Smooth muscle cell (in vitro differentiated cells): ENCODE measurements around the gene ADAM8. TPM values are rescaled to one million over a fixed set of nuclear protein-coding genes. Genes with fewer than 3 reads are reported as not detected.

Experiments
- DNase-seq: peaks from one replicate; lab custom pipeline; 2025; ENCODE audit not compliant: unreplicated experiment; lab: John Stamatoyannopoulos, UW
- H2AFZ ChIP-seq: fragments of 200-600 bp; sonication (generic); 2 replicates; pipeline ENCODE4 v1.6.0; 2016; ENCODE audit warnings: antibody characterized with exemption, low read depth, mild to moderate bottlenecking
- H3F3A ChIP-seq: fragments of 200-600 bp; sonication (generic); 2 replicates; pipeline ENCODE4 v1.6.0; 2017; ENCODE audit warnings: antibody characterized with exemption, low read depth
- H3K27ac ChIP-seq: fragments of 200-600 bp; sonication (generic); 2 replicates; pipeline ENCODE4 v1.5.1; 2016; ENCODE audit warnings: low read depth, mild to moderate bottlenecking
- H3K27me3 ChIP-seq: fragments of 200-600 bp; sonication (generic); 2 replicates; pipeline ENCODE4 v1.6.1; 2016; ENCODE audit warnings: low read depth, mild to moderate bottlenecking
- H3K36me3 ChIP-seq: fragments of 200-600 bp; sonication (generic); 2 replicates; pipeline ENCODE4 v1.5.1; 2016; ENCODE audit warnings: low read depth
- H3K4me1 ChIP-seq: fragments of 200-600 bp; sonication (generic); 2 replicates; pipeline ENCODE4 v1.5.1; 2016; ENCODE audit warnings: low read depth
- H3K4me2 ChIP-seq: fragments of 200-600 bp; sonication (generic); 2 replicates; pipeline ENCODE4 v1.6.0; 2016; ENCODE audit warnings: mild to moderate bottlenecking
- H3K4me3 ChIP-seq: fragments of 200-600 bp; sonication (generic); 2 replicates; pipeline ENCODE4 v1.5.1; 2016; ENCODE audit warnings: mild to moderate bottlenecking
- H3K79me2 ChIP-seq: fragments of 200-600 bp; sonication (generic); 2 replicates; pipeline ENCODE4 v1.6.0; 2016; ENCODE audit warnings: low read depth, mild to moderate bottlenecking
- H3K9ac ChIP-seq: fragments of 200-600 bp; sonication (generic); 2 replicates; pipeline ENCODE4 v1.6.0; 2016; ENCODE audit warnings: low read depth
- H3K9me3 ChIP-seq: fragments of 200-600 bp; sonication (generic); replicated peaks from 2 replicates; pipeline ENCODE4 v1.5.1; 2016; ENCODE audit warnings: low read depth
- H4K20me1 ChIP-seq: fragments of 200-600 bp; sonication (generic); 2 replicates; pipeline ENCODE4 v1.6.0; 2016; ENCODE audit warnings: low read depth
- WGBS: methylation state at CpG from one replicate; pipeline ENCODE4 v1.1.7; 2016; ENCODE audit warnings: low lambda C conversion rate; 5-methylcytosine and 5-hydroxymethylcytosine counted together
- polyA plus RNA-seq: library from polyadenylated mRNA; unstranded; fragments of >200 nt; fragmentation: Nextera tagmentation; extraction: Ambion mirVana; gene quantifications from 2 replicates; pipeline ENCODE4 v1.2.1, GENCODE V29; 2016
- total RNA-seq: library from RNA; depleted of rRNA; stranded (reverse); fragments of >200 nt; gene quantifications from 2 replicates; pipeline ENCODE4 v1.2.3, GENCODE V29; 2014
- TF ChIP-seq, protein P1 (sequence below): fragments of 200-600 bp; sonication (generic); IDR thresholded peaks from 2 replicates; pipeline ENCODE4 v1.5.1; 2017; ENCODE audit warnings: borderline replicate concordance, mild to moderate bottlenecking, antibody characterized with exemption; ENCODE audit not compliant: insufficient read depth, poor library complexity, severe bottlenecking

The ADAM8 gene
- total and polyA plus RNA-seq, 2 experiments from 2014 or later = 0.36 to 0.70 TPM

DNA sequence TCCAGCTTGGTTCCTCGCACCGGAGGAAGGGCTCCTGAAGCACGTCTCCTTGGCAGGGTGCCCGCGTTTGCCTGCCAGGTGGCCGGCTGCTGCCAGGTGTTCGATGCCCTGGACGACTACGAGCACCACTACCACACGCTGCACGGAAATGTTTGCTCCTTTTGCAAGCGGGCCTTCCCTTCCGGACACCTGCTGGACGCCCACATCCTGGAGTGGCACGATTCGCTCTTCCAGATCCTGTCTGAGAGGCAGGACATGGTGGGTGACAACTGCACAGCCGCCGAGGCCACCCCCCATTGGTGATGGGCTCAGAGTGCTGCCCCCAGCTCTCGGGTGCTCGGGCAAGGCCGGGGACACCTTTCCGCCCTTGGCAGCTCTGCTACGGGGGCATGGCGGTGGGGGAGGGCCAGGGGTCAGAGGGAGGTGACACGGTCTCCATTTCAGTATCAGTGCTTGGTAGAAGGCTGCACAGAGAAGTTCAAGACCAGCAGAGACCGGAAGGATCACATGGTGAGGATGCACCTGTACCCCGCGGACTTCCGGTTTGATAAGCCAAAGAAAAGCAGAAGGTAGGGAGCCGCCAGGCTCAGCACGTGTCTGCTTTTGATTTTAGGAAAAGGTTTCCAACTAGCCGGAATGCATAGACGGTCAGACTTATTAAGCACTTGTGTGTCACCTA lies 33.2 kb upstream of the ADAM8 start:
- no peak overlapping the region for H3K4me2 ChIP-seq

DNA sequence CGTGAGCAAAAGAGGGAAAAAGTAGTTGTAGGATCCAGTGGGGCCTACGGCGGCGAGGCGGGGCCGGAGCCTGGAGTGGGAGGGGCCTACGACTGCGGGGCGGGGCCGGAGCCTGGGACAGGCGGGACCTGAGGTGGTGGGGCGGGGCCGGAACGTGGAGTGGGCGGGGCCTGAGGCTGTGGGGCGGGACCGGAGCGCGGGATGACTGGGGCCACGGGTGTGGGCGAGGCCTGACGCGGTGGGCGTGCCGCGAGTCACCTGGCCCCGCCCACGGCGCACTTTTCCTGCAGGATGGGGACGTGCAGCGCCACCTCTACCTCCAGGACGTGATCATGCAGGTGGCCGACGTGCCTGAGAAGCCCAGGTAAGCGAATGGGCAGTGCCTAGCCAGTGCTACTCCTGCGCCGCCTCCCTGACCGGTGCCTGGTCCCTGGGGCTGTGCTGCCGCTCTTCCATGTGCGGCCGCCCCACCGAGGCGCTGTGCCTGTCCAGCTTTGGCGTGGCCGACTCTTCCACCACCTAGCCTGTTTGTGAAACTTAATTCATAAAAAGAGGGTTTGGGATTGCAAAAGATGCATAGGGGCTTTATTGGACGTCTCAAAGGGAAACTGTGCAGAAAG lies 32.5 kb upstream of the ADAM8 start:
- Histone ChIP-seq H3K9me3 (no peaks in the 10 kb centered on the region), H3K4me3 (peak overlapping the region; percentile 94), H3K4me2 (peak overlapping the region; percentile 92), H3K27ac (peak overlapping the region; percentile 97), H3K9ac (peak overlapping the region; percentile 99), H2AFZ (peak overlapping the region; percentile 89), H3K79me2 (peaks cover 42% of the 10 kb centered on the region), H3K36me3 (no peaks in the 10 kb centered on the region), H3K4me1 (peaks cover 6% of the 10 kb centered on the region), H4K20me1 (peaks cover 42% of the 10 kb centered on the region), H3K27me3 (no peaks in the 10 kb centered on the region), H3F3A (no peaks in the 10 kb centered on the region)
- 32% methylated on average over 36 of the region's 46 CpGs for WGBS
- DNase-seq = peak; percentile 93
- TF ChIP-seq, protein P1, sequence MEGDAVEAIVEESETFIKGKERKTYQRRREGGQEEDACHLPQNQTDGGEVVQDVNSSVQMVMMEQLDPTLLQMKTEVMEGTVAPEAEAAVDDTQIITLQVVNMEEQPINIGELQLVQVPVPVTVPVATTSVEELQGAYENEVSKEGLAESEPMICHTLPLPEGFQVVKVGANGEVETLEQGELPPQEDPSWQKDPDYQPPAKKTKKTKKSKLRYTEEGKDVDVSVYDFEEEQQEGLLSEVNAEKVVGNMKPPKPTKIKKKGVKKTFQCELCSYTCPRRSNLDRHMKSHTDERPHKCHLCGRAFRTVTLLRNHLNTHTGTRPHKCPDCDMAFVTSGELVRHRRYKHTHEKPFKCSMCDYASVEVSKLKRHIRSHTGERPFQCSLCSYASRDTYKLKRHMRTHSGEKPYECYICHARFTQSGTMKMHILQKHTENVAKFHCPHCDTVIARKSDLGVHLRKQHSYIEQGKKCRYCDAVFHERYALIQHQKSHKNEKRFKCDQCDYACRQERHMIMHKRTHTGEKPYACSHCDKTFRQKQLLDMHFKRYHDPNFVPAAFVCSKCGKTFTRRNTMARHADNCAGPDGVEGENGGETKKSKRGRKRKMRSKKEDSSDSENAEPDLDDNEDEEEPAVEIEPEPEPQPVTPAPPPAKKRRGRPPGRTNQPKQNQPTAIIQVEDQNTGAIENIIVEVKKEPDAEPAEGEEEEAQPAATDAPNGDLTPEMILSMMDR = no peak

More for the DNA sequence above, 33.2 kb upstream of the ADAM8 start:
- DNase-seq = no peak
- H3K36me3 ChIP-seq = no peaks in the 10 kb centered on the region
- H3K27ac ChIP-seq = no peak overlapping the region
- H3K27me3 ChIP-seq = no peaks in the 10 kb centered on the region
- H3K9ac ChIP-seq = no peak overlapping the region
- H3K4me1 ChIP-seq = peaks cover 6% of the 10 kb centered on the region
- H2AFZ ChIP-seq = no peak overlapping the region
- H4K20me1 ChIP-seq = peaks cover 36% of the 10 kb centered on the region
- TF ChIP-seq, protein P1 = no peak
- 98% methylated on average over 29 of the region's 33 CpGs for WGBS
- H3K79me2 ChIP-seq = peaks cover 36% of the 10 kb centered on the region
- no peak overlapping the region for H3K4me3 ChIP-seq
- H3F3A ChIP-seq = no peaks in the 10 kb centered on the region
- H3K9me3 ChIP-seq = no peaks in the 10 kb centered on the region

DNA sequence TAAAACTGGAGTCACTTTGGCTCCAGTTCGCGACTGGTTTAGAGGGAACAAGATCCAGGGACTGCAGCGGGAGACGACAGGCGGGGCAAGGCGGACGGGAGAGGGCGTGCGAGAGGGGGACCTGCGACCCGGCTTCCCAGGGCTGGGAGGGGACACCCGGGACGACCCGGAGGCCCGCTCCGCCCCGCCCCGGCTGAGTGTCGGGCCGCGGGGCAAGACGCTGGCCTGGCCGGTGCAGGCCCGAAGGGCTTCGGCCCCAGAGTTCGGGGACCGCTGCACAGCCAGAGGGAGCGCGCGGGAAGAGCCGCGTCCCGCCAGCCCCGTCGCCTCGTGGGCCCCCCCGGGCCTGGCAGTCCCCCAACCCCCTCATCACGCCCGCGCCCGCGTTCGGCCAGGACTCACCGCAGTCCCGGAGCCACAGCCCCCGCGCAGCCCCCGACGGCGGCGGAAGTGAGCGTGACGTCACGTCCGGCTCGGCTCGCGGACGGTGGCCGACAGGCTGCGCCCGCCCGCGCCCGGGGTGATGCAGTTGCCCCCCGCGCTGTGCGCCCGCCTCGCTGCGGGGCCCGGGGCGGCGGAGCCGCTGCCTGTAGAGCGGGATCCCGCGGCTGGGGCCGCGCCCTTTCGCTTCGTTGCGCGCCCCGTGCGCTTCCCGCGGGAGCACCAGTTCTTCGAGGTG lies 31.9 kb upstream of the ADAM8 start, which contains the start of the genes TUBGCP2 and ZNF511:
Gene TUBGCP2, minus strand, starts transcription at position 452 of the 679 bp plus-strand sequence. CDS start 5,931 bp downstream, outside the sequence.
Gene ZNF511, plus strand, starts transcription at position 494 of the 679 bp plus-strand sequence. Its CDS starts 30 bp downstream, at position 524.
- H3K79me2 ChIP-seq = peaks cover 49% of the 10 kb centered on the region
- peaks cover 49% of the 10 kb centered on the region for H4K20me1 ChIP-seq
- no peaks in the 10 kb centered on the region for H3K9me3 ChIP-seq
- peak within 1 kb of the TSS; percentile 99 for H3K9ac ChIP-seq
- peak within 1 kb of the TSS; percentile 97 for H3K27ac ChIP-seq
- peaks cover 6% of the 10 kb centered on the region for H3K4me1 ChIP-seq
- peak within 1 kb of the TSS; percentile 89 for H2AFZ ChIP-seq
- DNase-seq = peak; percentile 93
- TF ChIP-seq, protein P1 = no peak
- no peaks in the 10 kb centered on the region for H3F3A ChIP-seq
- peak within 1 kb of the TSS; percentile 94 for H3K4me3 ChIP-seq
- H3K36me3 ChIP-seq = no peaks in the 10 kb centered on the region
- peak within 1 kb of the TSS; percentile 92 for H3K4me2 ChIP-seq
- under 1% methylated on average over 66 of the region's 89 CpGs for WGBS
- no peaks in the 10 kb centered on the region for H3K27me3 ChIP-seq
